B cell (primary cell): ENCODE results near the gene COL3A1. TPM values are rescaled to one million over a fixed set of nuclear protein-coding genes. Genes with fewer than 3 reads are reported as not detected.

Experiments used
- ATAC-seq: fragments of 200-7000 bp; cut with Tn5 transposase; one replicate; pipeline ENCODE4 v1.10.0; 2021; ENCODE audit warnings: low read depth, mild to moderate bottlenecking, moderate number of reproducible peaks, moderate library complexity
- CTCF ChIA-PET: fragments of 350-600 bp; sonication (Branson Sonifier 250); formaldehyde crosslinking; loops from one replicate; lab custom pipeline; 2021; ENCODE audit warnings: antibody characterized with exemption, inconsistent platforms; lab: Charles Lee
- POLR2A ChIA-PET: fragments of 350-600 bp; sonication (Branson Sonifier 250); formaldehyde crosslinking; loops from one replicate; lab custom pipeline; 2021; ENCODE audit warnings: antibody characterized with exemption; lab: Charles Lee
- DNase-seq: peaks from one replicate; pipeline ENCODE4 v3.0.0; 2013
- H2AFZ ChIP-seq: 2 replicates; pipeline ENCODE4 v1.6.1; 2012; ENCODE audit warnings: mild to moderate bottlenecking, low read depth, low read length; ENCODE audit not compliant: insufficient read depth, poor library complexity, severe bottlenecking
- H3K27ac ChIP-seq, 2 donors: 1 replicate in 1 of 2; 2 replicates in 1 of 2; pipeline ENCODE4 v1.5.1; 2012 to 2013; ENCODE audit warnings: low read length in 2 of 2, mild to moderate bottlenecking in 2 of 2, moderate library complexity in 1 of 2
- H3K27me3 ChIP-seq, 4 experiments: fragments of 200-600 bp in 1 of 4; sonication (generic) in 1 of 4; replicated peaks in 1 of 4; 1 replicate in 2 of 4; 2 replicates in 2 of 4; pipeline versions ENCODE4 v1.6.1 to v1.7.0; 2013 to 2016; ENCODE audit warnings: low read length in 3 of 4, mild to moderate bottlenecking in 2 of 4, mixed read lengths in 1 of 4, moderate library complexity in 1 of 4; ENCODE audit not compliant: insufficient read depth in 4 of 4, control insufficient read depth in 3 of 4; ENCODE audit errors: control extremely low read depth in 1 of 4
- H3K36me3 ChIP-seq, 2 experiments: replicated peaks in 1 of 2; 1 replicate in 1 of 2; 2 replicates in 1 of 2; pipeline versions ENCODE4 v1.6.1 to v1.7.1; 2013; ENCODE audit warnings: low read length in 1 of 2; ENCODE audit not compliant: insufficient read depth in 2 of 2, control insufficient read depth in 1 of 2; ENCODE audit errors: control extremely low read depth in 1 of 2, extremely low read depth in 1 of 2
- H3K4me1 ChIP-seq, 2 donors: fragments of 200-600 bp in 1 of 2; sonication (generic) in 1 of 2; 1 replicate in 1 of 2; 2 replicates in 1 of 2; pipeline versions ENCODE4 v1.5.1 to v1.6.1; 2013 to 2017; ENCODE audit warnings: low read length in 2 of 2; ENCODE audit not compliant: control insufficient read depth in 2 of 2, insufficient read depth in 2 of 2
- H3K4me2 ChIP-seq: replicated peaks from 2 replicates; pipeline ENCODE3; 2012; ENCODE audit warnings: mild to moderate bottlenecking, low read depth, low read length; ENCODE audit not compliant: poor library complexity, severe bottlenecking
- H3K4me3 ChIP-seq, 5 experiments: fragments of 200-600 bp in 1 of 5; sonication (generic) in 1 of 5; 1 replicate in 3 of 5; 2 replicates in 2 of 5; pipeline versions ENCODE4 v1.5.1 to v1.7.0; 2011 to 2016; ENCODE audit warnings: low read length in 4 of 5, mild to moderate bottlenecking in 4 of 5, low read depth in 2 of 5, control low read depth in 1 of 5, moderate library complexity in 1 of 5; ENCODE audit not compliant: insufficient read depth in 1 of 5; ENCODE audit errors: control extremely low read depth in 1 of 5, extremely low read depth in 1 of 5
- H3K79me2 ChIP-seq: fragments of 200-600 bp; sonication (generic); one replicate; pipeline ENCODE4 v1.6.0; 2016; ENCODE audit warnings: low read length; ENCODE audit not compliant: control insufficient read depth, insufficient read depth
- H3K9ac ChIP-seq: fragments of 200-600 bp; sonication (generic); 2 replicates; pipeline ENCODE4 v1.6.1; 2017; ENCODE audit warnings: mild to moderate bottlenecking, low read length, moderate library complexity
- H3K9me3 ChIP-seq, 3 donors: one replicate each; pipeline versions ENCODE4 v1.6.1 to v1.7.1; 2013; ENCODE audit warnings: low read length in 2 of 3; ENCODE audit not compliant: control insufficient read depth in 2 of 3, insufficient read depth in 1 of 3; ENCODE audit errors: control extremely low read depth in 1 of 3
- H4K20me1 ChIP-seq: 2 replicates; pipeline ENCODE4 v1.6.0; 2012; ENCODE audit warnings: mild to moderate bottlenecking, low read length; ENCODE audit not compliant: insufficient read depth, control insufficient read depth, poor library complexity, severe bottlenecking
- H3K27ac Mint-ChIP-seq: one replicate; pipeline ENCODE4 v1.8.0; 2021; ENCODE audit warnings: mixed read lengths
- H3K27me3 Mint-ChIP-seq: one replicate; pipeline ENCODE4 v1.8.0; 2021; ENCODE audit warnings: mixed read lengths
- H3K4me1 Mint-ChIP-seq: one replicate; pipeline ENCODE4 v1.8.0; 2021; ENCODE audit warnings: mixed read lengths
- H3K4me3 Mint-ChIP-seq: one replicate; pipeline ENCODE4 v1.8.0; 2021; ENCODE audit warnings: mixed read lengths
- H3K9me3 Mint-ChIP-seq: one replicate; pipeline ENCODE4 v1.8.0; 2022; ENCODE audit warnings: mixed read lengths; ENCODE audit not compliant: insufficient read depth
- EZH2 ChIP-seq: IDR thresholded peaks from 2 replicates; pipeline ENCODE4 v1.6.1; 2012; ENCODE audit warnings: borderline replicate concordance, low read depth, mild to moderate bottlenecking, moderate library complexity, low read length; ENCODE audit not compliant: insufficient read depth, poor library complexity, severe bottlenecking
- WGBS: methylation state at CpG from one replicate; pipeline ENCODE4 v1.1.5; 2013; ENCODE audit warnings: missing lambda C conversion rate; ENCODE audit not compliant: insufficient coverage; 5-methylcytosine and 5-hydroxymethylcytosine counted together
- intact Hi-C: fragments of 100-400 bp; cut with micrococcal nuclease; formaldehyde crosslinking; loops from one replicate; pipeline ENCODE4 v1.10.0; 2022
- polyA plus RNA-seq: library from polyadenylated mRNA; depleted of rRNA; stranded (reverse); fragments of >200 nt; gene quantifications from 2 replicates; pipeline ENCODE4 v1.2.3, GENCODE V29; 2012
- total RNA-seq, 2 donors: library from RNA; stranded (reverse); fragments of 120-200 nt in 1 of 2; gene quantifications; 1 replicate in 1 of 2; 2 replicates in 1 of 2; pipeline versions ENCODE4 v1.2.3 to v1.2.4, GENCODE V29; 2013 to 2022
- TF ChIP-seq, protein P1 (sequence below): fragments of 200-600 bp; IDR thresholded peaks from one replicate; pipeline ENCODE4 v1.8.0; 2022; ENCODE audit warnings: antibody characterized with exemption, mild to moderate bottlenecking

Gene COL3A1
- total and polyA plus RNA-seq, 2 donors (not counting 1 experiment from before 2014, with no cell fraction given), result not detected

DNA sequence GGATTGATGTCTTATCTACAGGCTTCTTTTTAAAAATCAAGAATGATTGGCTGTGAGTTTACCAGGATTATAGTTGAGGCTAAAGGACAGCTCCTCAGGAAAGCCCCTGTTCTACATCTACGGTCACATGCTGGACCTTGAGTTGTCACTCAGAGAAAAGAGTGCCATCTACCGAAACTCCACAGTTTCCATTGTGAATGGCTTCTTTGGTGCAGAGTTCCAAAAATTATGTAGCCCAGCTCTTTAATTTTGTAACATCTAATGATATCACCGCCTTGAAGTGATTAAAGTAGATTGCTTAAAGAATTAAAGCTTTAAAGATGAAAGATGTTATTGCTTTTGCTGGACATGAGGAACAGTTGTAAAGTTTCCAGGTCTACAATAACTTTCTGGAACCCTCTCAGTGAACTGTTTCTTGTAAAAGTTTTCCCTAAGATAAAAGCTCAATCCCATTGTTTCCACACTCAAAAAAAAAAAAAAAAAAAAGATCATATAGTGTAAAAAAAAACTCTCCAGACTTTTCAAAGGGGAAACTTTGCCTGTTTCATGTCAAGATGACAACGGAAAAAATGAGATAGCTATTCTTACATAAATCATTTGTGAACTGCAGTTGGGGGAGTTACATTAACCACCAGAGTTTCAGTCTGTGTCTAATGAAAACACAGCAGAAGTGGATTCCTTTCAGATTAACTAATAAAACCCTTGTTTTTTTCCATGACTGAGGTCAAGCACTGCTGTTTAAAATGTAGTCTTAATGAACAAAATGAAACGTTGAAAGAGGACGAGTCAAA, 4.3 kb downstream of the COL3A1 start:
- POLR2A ChIA-PET, result no interaction called here

More for the DNA sequence above, 4.3 kb downstream of the COL3A1 start:
- Histone ChIP-seq H2AFZ (no peak overlapping the region), H3K36me3 (no peaks in the 10 kb centered on the region), H3K9me3 (no peaks in the 10 kb centered on the region), H3K4me2 (no peak overlapping the region), H3K9ac (no peak overlapping the region), H3K27ac (no peak overlapping the region), H3K79me2 (no peaks in the 10 kb centered on the region), H3K4me1 (no peaks in the 10 kb centered on the region), H4K20me1 (no peaks in the 10 kb centered on the region), H3K4me3 (no peak overlapping the region), H3K27me3 (no peaks in the 10 kb centered on the region)
- H3K27ac Mint-ChIP-seq, result no peak overlapping the region
- H3K9me3 Mint-ChIP-seq, result no peaks in the 10 kb centered on the region
- intact Hi-C loops, result no loop called here
- no CpG with 5 or more reads among the region's 6 CpGs for WGBS
- H3K27me3 Mint-ChIP-seq, result no peaks in the 10 kb centered on the region
- H3K4me3 Mint-ChIP-seq, result no peak overlapping the region
- ATAC-seq (no peak), DNase-seq (no peak)
- CTCF ChIA-PET, result no interaction called here
- TF ChIP-seq, protein P1, sequence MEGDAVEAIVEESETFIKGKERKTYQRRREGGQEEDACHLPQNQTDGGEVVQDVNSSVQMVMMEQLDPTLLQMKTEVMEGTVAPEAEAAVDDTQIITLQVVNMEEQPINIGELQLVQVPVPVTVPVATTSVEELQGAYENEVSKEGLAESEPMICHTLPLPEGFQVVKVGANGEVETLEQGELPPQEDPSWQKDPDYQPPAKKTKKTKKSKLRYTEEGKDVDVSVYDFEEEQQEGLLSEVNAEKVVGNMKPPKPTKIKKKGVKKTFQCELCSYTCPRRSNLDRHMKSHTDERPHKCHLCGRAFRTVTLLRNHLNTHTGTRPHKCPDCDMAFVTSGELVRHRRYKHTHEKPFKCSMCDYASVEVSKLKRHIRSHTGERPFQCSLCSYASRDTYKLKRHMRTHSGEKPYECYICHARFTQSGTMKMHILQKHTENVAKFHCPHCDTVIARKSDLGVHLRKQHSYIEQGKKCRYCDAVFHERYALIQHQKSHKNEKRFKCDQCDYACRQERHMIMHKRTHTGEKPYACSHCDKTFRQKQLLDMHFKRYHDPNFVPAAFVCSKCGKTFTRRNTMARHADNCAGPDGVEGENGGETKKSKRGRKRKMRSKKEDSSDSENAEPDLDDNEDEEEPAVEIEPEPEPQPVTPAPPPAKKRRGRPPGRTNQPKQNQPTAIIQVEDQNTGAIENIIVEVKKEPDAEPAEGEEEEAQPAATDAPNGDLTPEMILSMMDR, result no peak
- TF ChIP-seq EZH2, result no peak
- H3K4me1 Mint-ChIP-seq, result no peaks in the 10 kb centered on the region
